AG04449 (cell line): ENCODE results near the gene EIF3I.

Experiments used
- CTCF ChIA-PET: fragments of 350-600 bp; formaldehyde crosslinking; extraction: SDS; loops from one replicate; lab custom pipeline; 2021; ENCODE audit warnings: antibody characterized with exemption; lab: Yijun Ruan, JAX
- POLR2A ChIA-PET: fragments of 400-600, 350-600 bp; formaldehyde crosslinking; extraction: SDS; loops from one replicate; lab custom pipeline; 2020; ENCODE audit warnings: antibody characterized with exemption, inconsistent platforms; lab: Yijun Ruan, JAX
- DNase-seq: peaks from one replicate; pipeline ENCODE4 v3.0.0-alpha.2; 2010; ENCODE audit warnings: low read depth, low spot score
- H3K4me3 ChIP-seq: 2 replicates; pipeline ENCODE4 v1.5.1; 2011; ENCODE audit warnings: low read depth, mild to moderate bottlenecking, control low read depth, low read length
- CTCF ChIP-seq: IDR thresholded peaks from one replicate; pipeline ENCODE4 v1.5.1; 2011; ENCODE audit warnings: mild to moderate bottlenecking, moderate library complexity, low read length, control low read depth, inconsistent platforms; ENCODE audit not compliant: insufficient read depth; ENCODE audit errors: missing control alignments

Gene EIF3I

GRCh38 chr1:32276032-32276782 is 54.0 kb downstream of the EIF3I start:
- no peak overlapping the region for H3K4me3 ChIP-seq
- DNase-seq, result no peak
- no peak for TF ChIP-seq CTCF
- POLR2A ChIA-PET, result interaction anchor here (0.9 kb wide), 1 partner anchor 16 kb away, joined by 3 read pairs; the partner anchor contains the start of gene HDAC1
- CTCF ChIA-PET, result no interaction called here
